Measurements from ENCODE around the gene STK39. TPM values are rescaled to one million over a fixed set of nuclear protein-coding genes. Genes with fewer than 3 reads are reported as not detected.

The STK39 gene
- total RNA-seq, 4 donors from 2014 or later: 6.4 to 9.0 (median 6.7) TPM

DNA sequence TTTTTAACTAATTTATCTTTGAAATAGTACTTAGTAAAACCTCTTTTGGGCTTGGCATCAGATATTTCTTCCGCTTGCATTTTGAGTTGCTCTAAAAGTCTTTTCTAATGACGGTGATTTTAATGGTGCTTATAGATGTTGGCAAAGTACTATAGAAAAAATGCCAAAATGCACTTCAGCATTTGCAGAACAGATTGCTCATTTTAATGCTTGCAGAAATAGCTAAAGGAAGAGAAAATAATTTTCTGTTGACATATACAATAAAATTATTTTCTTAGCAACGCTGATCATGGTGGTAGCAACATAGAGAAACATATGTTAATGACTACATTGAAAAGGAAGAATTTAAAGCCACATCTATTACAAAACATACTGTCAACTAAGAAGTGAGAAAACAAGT, 170.7 kb downstream of the STK39 start:
- no peak overlapping the region for H3K27ac ChIP-seq
- H3K4me1 ChIP-seq: no peaks in the 10 kb centered on the region
- H3K4me3 ChIP-seq (replicated peaks in 1 of 3): no peak overlapping the region
- no peaks in the 10 kb centered on the region for H3K36me3 ChIP-seq
- TF ChIP-seq, protein P1, sequence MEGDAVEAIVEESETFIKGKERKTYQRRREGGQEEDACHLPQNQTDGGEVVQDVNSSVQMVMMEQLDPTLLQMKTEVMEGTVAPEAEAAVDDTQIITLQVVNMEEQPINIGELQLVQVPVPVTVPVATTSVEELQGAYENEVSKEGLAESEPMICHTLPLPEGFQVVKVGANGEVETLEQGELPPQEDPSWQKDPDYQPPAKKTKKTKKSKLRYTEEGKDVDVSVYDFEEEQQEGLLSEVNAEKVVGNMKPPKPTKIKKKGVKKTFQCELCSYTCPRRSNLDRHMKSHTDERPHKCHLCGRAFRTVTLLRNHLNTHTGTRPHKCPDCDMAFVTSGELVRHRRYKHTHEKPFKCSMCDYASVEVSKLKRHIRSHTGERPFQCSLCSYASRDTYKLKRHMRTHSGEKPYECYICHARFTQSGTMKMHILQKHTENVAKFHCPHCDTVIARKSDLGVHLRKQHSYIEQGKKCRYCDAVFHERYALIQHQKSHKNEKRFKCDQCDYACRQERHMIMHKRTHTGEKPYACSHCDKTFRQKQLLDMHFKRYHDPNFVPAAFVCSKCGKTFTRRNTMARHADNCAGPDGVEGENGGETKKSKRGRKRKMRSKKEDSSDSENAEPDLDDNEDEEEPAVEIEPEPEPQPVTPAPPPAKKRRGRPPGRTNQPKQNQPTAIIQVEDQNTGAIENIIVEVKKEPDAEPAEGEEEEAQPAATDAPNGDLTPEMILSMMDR (IDR thresholded peaks at IDR 0.05): no peak
- TF ChIP-seq POLR2A (IDR thresholded peaks at IDR 0.05): no peak
- no peaks in the 10 kb centered on the region for H3K9me3 ChIP-seq
- 82 to 88% methylated on average over 3 of the region's 3 CpGs for WGBS, 2 donors
- no peaks in the 10 kb centered on the region for H3K27me3 ChIP-seq
- no peak for DNase-seq
- intact Hi-C loops (cut with DNase I): no loop called here

- H3K36me3 ChIP-seq: no peaks in the 10 kb centered on the region
- no peak for DNase-seq
- H3K9me3 ChIP-seq: no peaks in the 10 kb centered on the region
- WGBS, 2 donors: 90% methylated on average over 2 of the region's 2 CpGs
- H3K4me1 ChIP-seq: no peaks in the 10 kb centered on the region
- H3K27ac ChIP-seq: no peak overlapping the region
- H3K4me3 ChIP-seq (replicated peaks in 1 of 3): no peak overlapping the region
- no peak for TF ChIP-seq POLR2A (IDR thresholded peaks at IDR 0.05)
- TF ChIP-seq, protein P1 (IDR thresholded peaks at IDR 0.05): no peak
- no peaks in the 10 kb centered on the region for H3K27me3 ChIP-seq
- intact Hi-C loops (cut with DNase I): no loop called here
Observed at GRCh38 chr2:168075446-168075845, 171.9 kb downstream of the STK39 start.

GRCh38 chr2:168072626-168073303, 174.6 kb downstream of the STK39 start:
- intact Hi-C loops (cut with DNase I): no loop called here

GRCh38 chr2:168064011-168064998, 183.1 kb downstream of the STK39 start:
- intact Hi-C loops (cut with DNase I): no loop called here
- H3K27me3 ChIP-seq: no peaks in the 10 kb centered on the region
- WGBS, 2 donors: 95 to 96% methylated on average over 9 of the region's 9 CpGs
- H3K4me3 ChIP-seq (replicated peaks in 1 of 3): no peak overlapping the region
- no peaks in the 10 kb centered on the region for H3K36me3 ChIP-seq
- TF ChIP-seq, protein P1 (IDR thresholded peaks at IDR 0.05): no peak
- no peak for TF ChIP-seq POLR2A (IDR thresholded peaks at IDR 0.05)
- H3K27ac ChIP-seq: no peak overlapping the region
- DNase-seq: no peak
- H3K9me3 ChIP-seq: no peaks in the 10 kb centered on the region
- H3K4me1 ChIP-seq: no peaks in the 10 kb centered on the region

More at GRCh38 chr2:168072626-168073303, 174.6 kb downstream of the STK39 start:
- H3K36me3 ChIP-seq: no peaks in the 10 kb centered on the region
- no peaks in the 10 kb centered on the region for H3K9me3 ChIP-seq
- WGBS, 2 donors: 87 to 90% methylated on average over 1 of the region's 1 CpG
- H3K27me3 ChIP-seq: no peaks in the 10 kb centered on the region
- no peak overlapping the region for H3K27ac ChIP-seq
- TF ChIP-seq POLR2A (IDR thresholded peaks at IDR 0.05): no peak
- TF ChIP-seq, protein P1 (IDR thresholded peaks at IDR 0.05): no peak
- no peak for DNase-seq
- H3K4me3 ChIP-seq (replicated peaks in 1 of 3): no peak overlapping the region
- H3K4me1 ChIP-seq: no peaks in the 10 kb centered on the region

DNA sequence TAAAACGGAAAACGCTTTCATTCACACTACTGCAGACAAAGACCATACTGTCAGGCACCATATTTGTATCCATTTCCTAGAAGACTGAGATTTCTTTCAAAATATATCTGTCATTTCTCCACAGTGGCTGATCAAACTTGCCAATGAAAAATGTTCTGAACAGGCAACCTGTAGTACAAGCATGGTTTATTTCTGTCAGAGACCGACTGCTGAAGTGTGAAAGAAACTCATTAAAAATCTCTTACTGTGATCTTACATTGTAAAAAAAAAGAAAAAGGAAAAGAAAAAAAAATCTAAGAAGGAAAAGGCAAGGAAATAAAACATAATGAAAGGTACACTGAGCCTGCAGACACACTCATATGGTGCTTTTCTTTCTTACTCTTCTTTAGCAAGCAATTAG, 184.5 kb downstream of the STK39 start:
- WGBS, 2 donors: 84 to 89% methylated on average over 3 of the region's 3 CpGs
- Histone ChIP-seq H3K27ac (no peak overlapping the region), H3K27me3 (no peaks in the 10 kb centered on the region), H3K36me3 (no peaks in the 10 kb centered on the region), H3K9me3 (no peaks in the 10 kb centered on the region), H3K4me3 (replicated peaks in 1 of 3) (no peak overlapping the region), H3K4me1 (no peaks in the 10 kb centered on the region)
- DNase-seq: no peak
- TF ChIP-seq, protein P1 (IDR thresholded peaks at IDR 0.05): no peak
- no peak for TF ChIP-seq POLR2A (IDR thresholded peaks at IDR 0.05)
- intact Hi-C loops (cut with DNase I): no loop called here
